ENCODE results near the gene PAF1. TPM values are rescaled to one million over a fixed set of nuclear protein-coding genes. Genes with fewer than 3 reads are reported as not detected.
A peak's percentile ranks its signal among the peaks of the same experiment; 100 is the strongest.
"Not testable (repeated sequence)": the region's sequence is repeated elsewhere in the genome, so short reads cannot be mapped to it uniquely, and the experiment has no call there.

The PAF1 gene
- total and polyA plus RNA-seq, 10 donors: 27.4 to 51.3 (median 39.2) TPM

GRCh38 chr19:39342647-39343305 is 48.1 kb downstream of the PAF1 start:
- DNase-seq: no peak
- intact Hi-C loops (cut with DNase I; ENCODE audit: low total_unique reads): loop anchor here (10.0 kb wide), 1 partner anchor 72 kb away; the partner anchor contains the start of gene PLEKHG2

GRCh38 chr19:39341719-39342604 is 48.9 kb downstream of the PAF1 start, which contains the start of gene SAMD4B:
SAMD4B (plus strand) TSS chr19:39342421; CDS start chr19:39356894, 14,473 bp downstream.
- no peaks in the 10 kb centered on the region for H3K27me3 ChIP-seq (replicated peaks in 1 of 7)
- H3K4me3 ChIP-seq: peak within 1 kb of the TSS; percentile 53 to 92 (median 69)
- intact Hi-C loops (cut with DNase I; ENCODE audit: low total_unique reads): loop anchor here (10.0 kb wide), 1 partner anchor 73 kb away; the partner anchor contains the start of gene PLEKHG2
- H3K36me3 ChIP-seq: peaks cover 0 to 19% (median 0%) of the 10 kb centered on the region in 6 donors
- H3K27ac ChIP-seq: peak within 1 kb of the TSS; percentile 85 to 100 (median 96)
- H3K9me3 ChIP-seq: no peaks in the 10 kb centered on the region
- TF ChIP-seq CTCF (IDR thresholded peaks at IDR 0.05 in 8 of 11, conservative IDR thresholded peaks at IDR 0.05 in 3 of 11) (peak; percentile 68 to 100 (median 97)), POLR2A (IDR thresholded peaks at IDR 0.05) (peak; percentile 90 to 98 (median 97)), POLR2AphosphoS5 (IDR thresholded peaks at IDR 0.05) (peak; percentile 99 to 100 (median 99))
- WGBS, 5 donors: 0 to 2% (median 0%) methylated on average over 7 to 104 of the region's 105 CpGs
- peak; percentile 100 for DNase-seq
- H3K4me1 ChIP-seq: peaks cover 26 to 87% (median 71%) of the 10 kb centered on the region in 6 donors

More at GRCh38 chr19:39342647-39343305, 48.1 kb downstream of the PAF1 start:
- TF ChIP-seq POLR2A (IDR thresholded peaks at IDR 0.05) (no peak), POLR2AphosphoS5 (IDR thresholded peaks at IDR 0.05) (no peak), CTCF (IDR thresholded peaks at IDR 0.05 in 8 of 11, conservative IDR thresholded peaks at IDR 0.05 in 3 of 11) (no peak)
- Histone ChIP-seq H3K27me3 (replicated peaks in 1 of 7) (no peaks in the 10 kb centered on the region), H3K4me1 (peaks cover 26 to 87% (median 66%) of the 10 kb centered on the region in 6 donors), H3K27ac (peak overlapping the region; percentile 57 to 100 (median 86)), H3K36me3 (peaks cover 0 to 27% (median 0%) of the 10 kb centered on the region in 6 donors), H3K4me3 (peak overlapping the region; percentile 52 to 92 (median 56)), H3K9me3 (no peaks in the 10 kb centered on the region)
- WGBS, 5 donors: 2 to 6% (median 4%) methylated on average over 20 to 51 of the region's 51 CpGs

- Histone ChIP-seq H3K4me1 (peaks cover 28 to 87% (median 74%) of the 10 kb centered on the region in 6 donors), H3K4me3 (peak overlapping the region; percentile 53 to 92 (median 64))
- WGBS, 5 donors: 1 to 2% (median 2%) methylated on average over 17 of the region's 17 CpGs
Measured at GRCh38 chr19:39341129-39341718, 49.7 kb downstream of the PAF1 start.

GRCh38 chr19:39340156-39340555 is 50.8 kb downstream of the PAF1 start:
- H3K9me3 ChIP-seq; H3K27me3 ChIP-seq (replicated peaks in 1 of 7); DNase-seq; H3K36me3 ChIP-seq: not testable (repeated sequence)
- H3K4me1 ChIP-seq: peaks cover 20 to 84% (median 72%) of the 10 kb centered on the region in 6 donors
- peak overlapping the region in 4 of 8 donors; percentile 54 to 92 (median 66) for H3K4me3 ChIP-seq
- intact Hi-C loops (cut with DNase I; ENCODE audit: low total_unique reads): loop anchor here (10.0 kb wide), 1 partner anchor 75 kb away; the partner anchor contains the start of gene PLEKHG2
- peak overlapping the region in 7 of 8 donors; percentile 88 to 100 (median 97) for H3K27ac ChIP-seq
- WGBS, 5 donors: 71 to 86% (median 76%) methylated on average over 7 of the region's 7 CpGs

More at GRCh38 chr19:39341129-39341718, 49.7 kb downstream of the PAF1 start:
- peak; percentile 85 for DNase-seq
- Histone ChIP-seq H3K36me3 (peaks cover 0 to 11% (median 0%) of the 10 kb centered on the region in 6 donors), H3K27ac (peak overlapping the region; percentile 85 to 100 (median 96)), H3K27me3 (replicated peaks in 1 of 7) (no peaks in the 10 kb centered on the region), H3K9me3 (no peaks in the 10 kb centered on the region)
- TF ChIP-seq POLR2AphosphoS5 (IDR thresholded peaks at IDR 0.05) (no peak), CTCF (IDR thresholded peaks at IDR 0.05 in 8 of 11, conservative IDR thresholded peaks at IDR 0.05 in 3 of 11) (no peak), POLR2A (IDR thresholded peaks at IDR 0.05) (no peak)
- intact Hi-C loops (cut with DNase I; ENCODE audit: low total_unique reads): loop anchor here (10.0 kb wide), 1 partner anchor 74 kb away; the partner anchor contains the start of gene PLEKHG2

Measured in spleen (tissue), 11 donors.